Vagina (tissue), 2 donors: ENCODE data around the gene CD22. TPM values are rescaled to one million over a fixed set of nuclear protein-coding genes. Genes with fewer than 3 reads are reported as not detected.

Source experiments
- DNase-seq, 2 donors: peaks; one replicate each; pipeline ENCODE4 v3.0.0-alpha.2; 2017; ENCODE audit errors: extremely low spot score in 2 of 2
- H3K27ac ChIP-seq: fragments of 200-600 bp; sonication (generic); one replicate; pipeline ENCODE4 v1.5.1; 2019
- H3K27me3 ChIP-seq: fragments of 200-600 bp; sonication (generic); one replicate; pipeline ENCODE4 v1.5.1; 2019
- H3K36me3 ChIP-seq, 2 donors: fragments of 200-600 bp; sonication (generic); one replicate each; pipeline ENCODE4 v1.5.1; 2017 to 2019
- H3K4me1 ChIP-seq: fragments of 200-600 bp; sonication (generic); one replicate; pipeline ENCODE4 v1.5.1; 2019
- H3K4me3 ChIP-seq, 2 donors: fragments of 200-600 bp; sonication (generic); 1 replicate in 1 of 2; 2 replicates in 1 of 2; pipeline ENCODE4 v1.5.1; 2016 to 2019
- H3K9me3 ChIP-seq: fragments of 200-600 bp; sonication (generic); one replicate; pipeline ENCODE4 v1.5.1; 2019
- CTCF ChIP-seq, 3 experiments: fragments of 450-650 bp in 2 of 3; fragments of 200-600 bp in 1 of 3; sonication (generic) in 1 of 3; IDR thresholded peaks; one replicate each; pipeline ENCODE4 v1.5.1; 2017 to 2019; ENCODE audit warnings: antibody characterized with exemption in 3 of 3, mild to moderate bottlenecking in 2 of 3, moderate library complexity in 2 of 3
- POLR2A ChIP-seq, 2 donors: fragments of 450-650 bp; IDR thresholded peaks; one replicate each; pipeline ENCODE4 v1.6.1; 2017; ENCODE audit warnings: antibody characterized with exemption in 2 of 2, mild to moderate bottlenecking in 2 of 2, moderate library complexity in 2 of 2
- POLR2AphosphoS5 ChIP-seq, 2 donors: sonication (generic); formaldehyde crosslinking; IDR thresholded peaks; one replicate each; pipeline ENCODE4 v1.9.0; 2017; ENCODE audit warnings: antibody characterized with exemption in 2 of 2, mild to moderate bottlenecking in 2 of 2, low read depth in 1 of 2; ENCODE audit not compliant: insufficient read depth in 1 of 2
- intact Hi-C: fragments of 100-400 bp; cut with DNase I; formaldehyde crosslinking; loops from one replicate; pipeline ENCODE4 v1.15.1; 2023
- total RNA-seq: library from RNA; depleted of rRNA; stranded (reverse); fragments of >200 nt; gene quantifications from one replicate; pipeline ENCODE4 v1.2.3, GENCODE V29; 2016

The CD22 gene
- total RNA-seq, 1 donor from 2014 or later: 7.6 TPM

DNA sequence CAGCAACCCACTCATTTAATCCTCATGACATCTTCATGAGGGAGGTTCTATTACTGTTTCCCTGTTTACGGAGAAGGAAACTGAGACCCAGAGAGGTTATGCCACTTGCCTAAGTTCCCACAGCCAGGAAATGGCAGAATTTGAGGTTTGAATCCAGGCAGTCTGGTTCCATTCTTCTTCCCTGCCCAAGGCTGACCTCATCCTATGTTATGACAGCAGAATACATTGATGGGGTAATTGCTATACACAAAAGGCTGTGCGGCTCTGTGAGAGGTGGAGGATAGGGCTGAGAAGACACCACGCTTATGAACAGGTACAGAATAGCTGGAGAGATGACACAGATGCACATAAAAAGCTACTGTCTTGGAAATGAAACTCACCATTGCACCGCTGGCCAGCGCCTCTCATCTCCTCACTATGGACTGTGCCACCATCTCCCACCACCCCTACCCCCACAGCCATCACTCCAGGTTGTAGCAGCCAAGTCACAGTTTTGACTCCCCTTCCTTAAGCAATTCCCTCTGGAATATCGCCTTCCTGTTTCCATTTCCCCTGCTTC, 25.6 kb upstream of the CD22 start:
- Histone ChIP-seq H3K36me3 (no peaks in the 10 kb centered on the region), H3K27me3 (no peaks in the 10 kb centered on the region), H3K4me3 (no peak overlapping the region), H3K4me1 (no peaks in the 10 kb centered on the region), H3K27ac (no peak overlapping the region), H3K9me3 (no peaks in the 10 kb centered on the region)
- DNase-seq: no peak
- TF ChIP-seq POLR2A (IDR thresholded peaks at IDR 0.05) (no peak), POLR2AphosphoS5 (IDR thresholded peaks at IDR 0.05; ENCODE audit: insufficient read depth in 1 of 2, low read depth in 1 of 2) (no peak), CTCF (IDR thresholded peaks at IDR 0.05) (no peak)
- intact Hi-C loops: no loop called here

GRCh38 chr19:35304036-35304435, 25.0 kb upstream of the CD22 start:
- Histone ChIP-seq H3K9me3 (no peaks in the 10 kb centered on the region), H3K4me1 (no peaks in the 10 kb centered on the region)
- TF ChIP-seq CTCF (IDR thresholded peaks at IDR 0.05) (no peak), POLR2AphosphoS5 (IDR thresholded peaks at IDR 0.05; ENCODE audit: insufficient read depth in 1 of 2, low read depth in 1 of 2) (no peak), POLR2A (IDR thresholded peaks at IDR 0.05) (no peak)

GRCh38 chr19:35305181-35305580, 23.8 kb upstream of the CD22 start:
- H3K27ac ChIP-seq: no peak overlapping the region
- no peaks in the 10 kb centered on the region for H3K27me3 ChIP-seq
- H3K4me3 ChIP-seq: no peak overlapping the region
- no peaks in the 10 kb centered on the region for H3K36me3 ChIP-seq
- no peaks in the 10 kb centered on the region for H3K4me1 ChIP-seq
- no peak for DNase-seq
- intact Hi-C loops: no loop called here
- TF ChIP-seq POLR2A (IDR thresholded peaks at IDR 0.05) (no peak), POLR2AphosphoS5 (IDR thresholded peaks at IDR 0.05; ENCODE audit: insufficient read depth in 1 of 2, low read depth in 1 of 2) (no peak), CTCF (IDR thresholded peaks at IDR 0.05) (no peak)
- no peaks in the 10 kb centered on the region for H3K9me3 ChIP-seq

More at GRCh38 chr19:35304036-35304435, 25.0 kb upstream of the CD22 start:
- H3K36me3 ChIP-seq: no peaks in the 10 kb centered on the region
- no peak overlapping the region for H3K27ac ChIP-seq
- DNase-seq: no peak
- no peak overlapping the region for H3K4me3 ChIP-seq
- no peaks in the 10 kb centered on the region for H3K27me3 ChIP-seq
- intact Hi-C loops: no loop called here

- intact Hi-C loops: no loop called here
These were observed 22.3 kb upstream of the CD22 start for GRCh38 chr19:35306473-35307246.

More at GRCh38 chr19:35306473-35307246, 22.3 kb upstream of the CD22 start:
- no peaks in the 10 kb centered on the region for H3K36me3 ChIP-seq
- H3K27me3 ChIP-seq: no peaks in the 10 kb centered on the region
- TF ChIP-seq POLR2AphosphoS5 (IDR thresholded peaks at IDR 0.05; ENCODE audit: insufficient read depth in 1 of 2, low read depth in 1 of 2) (no peak), CTCF (IDR thresholded peaks at IDR 0.05) (no peak), POLR2A (IDR thresholded peaks at IDR 0.05) (no peak)
- H3K4me1 ChIP-seq: no peaks in the 10 kb centered on the region
- no peak for DNase-seq
- no peak overlapping the region for H3K4me3 ChIP-seq
- no peaks in the 10 kb centered on the region for H3K9me3 ChIP-seq
- no peak overlapping the region for H3K27ac ChIP-seq
